ENCODE results near the gene MAJIN. TPM values are rescaled to one million over a fixed set of nuclear protein-coding genes. Genes with fewer than 3 reads are reported as not detected.
"Not testable (repeated sequence)": the region's sequence is repeated elsewhere in the genome, so short reads cannot be mapped to it uniquely, and the experiment has no call there.

MAJIN gene
- total and polyA plus RNA-seq, 7 donors = 0.25 TPM; not detected in 6

DNA sequence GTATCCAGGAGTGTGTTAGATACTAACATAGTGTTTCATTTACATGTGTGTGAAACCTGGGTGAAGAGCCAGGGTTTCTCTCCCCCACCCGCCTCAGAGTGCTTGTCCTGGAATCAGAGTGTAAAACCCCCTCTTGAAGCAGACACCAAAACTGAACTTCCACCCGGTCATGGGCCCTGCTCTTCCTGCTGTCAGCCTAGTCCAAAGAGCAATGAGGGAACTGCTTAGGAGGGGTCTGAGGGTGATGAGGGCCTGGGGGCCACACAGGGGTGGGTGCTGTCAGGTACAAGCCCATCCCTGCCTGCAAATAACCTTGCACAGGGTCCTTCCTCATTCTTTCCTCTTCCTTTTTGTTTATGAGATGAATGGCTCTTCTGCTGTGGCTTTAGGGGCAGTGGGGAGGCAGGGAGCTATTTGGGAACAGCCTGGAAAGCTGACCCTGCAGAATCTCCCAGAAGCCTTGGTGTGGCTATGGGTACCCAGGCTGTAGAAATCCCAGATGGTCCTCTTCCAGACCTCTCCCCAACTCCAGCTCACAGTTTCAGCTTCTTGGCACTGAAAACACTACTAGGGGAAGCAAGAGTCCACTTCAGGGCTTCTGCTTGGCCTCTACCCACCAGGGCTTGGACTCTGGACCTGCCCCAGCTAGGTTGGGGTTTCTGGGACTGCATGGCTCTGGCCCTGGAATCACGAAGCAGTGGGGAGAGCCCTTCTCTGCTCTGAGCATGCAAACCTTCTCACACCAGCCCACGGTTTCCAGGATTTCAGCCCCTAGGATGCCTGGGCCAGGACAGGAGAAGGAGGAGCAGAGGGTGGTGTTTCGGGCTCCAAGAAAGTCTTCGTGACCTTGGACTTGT lies 16.3 kb upstream of the MAJIN start:
- Histone ChIP-seq H3K9me3 (no peaks in the 10 kb centered on the region), H3K27me3 (peaks cover 0 to 7% (median 0%) of the 10 kb centered on the region in 3 donors), H3K4me3 (no peak overlapping the region), H3K27ac (no peak overlapping the region), H3K36me3 (no peaks in the 10 kb centered on the region), H3K4me1 (peaks cover 0 to 8% (median 3%) of the 10 kb centered on the region in 4 donors)
- TF ChIP-seq POLR2AphosphoS5 (IDR thresholded peaks at IDR 0.05) = no peak
- no peak for TF ChIP-seq POLR2A (IDR thresholded peaks at IDR 0.05)
- TF ChIP-seq, protein P1, sequence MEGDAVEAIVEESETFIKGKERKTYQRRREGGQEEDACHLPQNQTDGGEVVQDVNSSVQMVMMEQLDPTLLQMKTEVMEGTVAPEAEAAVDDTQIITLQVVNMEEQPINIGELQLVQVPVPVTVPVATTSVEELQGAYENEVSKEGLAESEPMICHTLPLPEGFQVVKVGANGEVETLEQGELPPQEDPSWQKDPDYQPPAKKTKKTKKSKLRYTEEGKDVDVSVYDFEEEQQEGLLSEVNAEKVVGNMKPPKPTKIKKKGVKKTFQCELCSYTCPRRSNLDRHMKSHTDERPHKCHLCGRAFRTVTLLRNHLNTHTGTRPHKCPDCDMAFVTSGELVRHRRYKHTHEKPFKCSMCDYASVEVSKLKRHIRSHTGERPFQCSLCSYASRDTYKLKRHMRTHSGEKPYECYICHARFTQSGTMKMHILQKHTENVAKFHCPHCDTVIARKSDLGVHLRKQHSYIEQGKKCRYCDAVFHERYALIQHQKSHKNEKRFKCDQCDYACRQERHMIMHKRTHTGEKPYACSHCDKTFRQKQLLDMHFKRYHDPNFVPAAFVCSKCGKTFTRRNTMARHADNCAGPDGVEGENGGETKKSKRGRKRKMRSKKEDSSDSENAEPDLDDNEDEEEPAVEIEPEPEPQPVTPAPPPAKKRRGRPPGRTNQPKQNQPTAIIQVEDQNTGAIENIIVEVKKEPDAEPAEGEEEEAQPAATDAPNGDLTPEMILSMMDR (IDR thresholded peaks at IDR 0.05) = no peak
- no peak for TF ChIP-seq EP300 (IDR thresholded peaks at IDR 0.05)
- intact Hi-C loops (cut with DNase I) = no loop called here
- no peak for DNase-seq
- WGBS, 2 donors = 76 to 82% methylated on average over 6 of the region's 6 CpGs

GRCh38 chr11:64983339-64983738 lies 11.4 kb upstream of the MAJIN start:
- DNase-seq; intact Hi-C loops (cut with DNase I); H3K27ac ChIP-seq; H3K36me3 ChIP-seq; H3K27me3 ChIP-seq; H3K4me1 ChIP-seq; H3K4me3 ChIP-seq; H3K9me3 ChIP-seq: not testable (repeated sequence)
- 88 to 91% methylated on average over 5 of the region's 5 CpGs for WGBS, 2 donors

GRCh38 chr11:64976651-64977050 lies 4.7 kb upstream of the MAJIN start:
- WGBS, 2 donors = 73 to 77% methylated on average over 2 of the region's 2 CpGs

DNA sequence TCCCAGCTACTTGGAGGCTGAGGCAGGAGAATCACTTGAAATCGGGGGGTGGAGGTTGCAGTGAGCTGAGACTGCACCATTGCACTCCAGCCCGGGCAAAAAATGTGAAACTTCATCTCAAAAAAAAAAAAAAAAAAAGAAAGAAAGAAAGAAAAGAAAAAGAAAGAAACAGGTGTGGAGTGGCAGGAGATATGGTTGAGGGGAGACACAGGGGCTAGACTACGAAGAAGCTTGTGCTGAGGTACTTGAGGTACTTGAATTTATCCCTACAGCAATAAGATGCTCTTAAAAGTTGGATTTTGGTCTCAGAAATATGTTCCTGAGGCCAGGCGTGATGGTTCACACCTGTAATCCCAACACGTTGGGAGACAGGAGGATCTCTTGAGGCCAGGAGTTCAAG lies 2.2 kb upstream of the MAJIN start:
- TF ChIP-seq POLR2A (IDR thresholded peaks at IDR 0.05) (no peak), POLR2AphosphoS5 (IDR thresholded peaks at IDR 0.05) (no peak)
- DNase-seq = no peak
- Histone ChIP-seq H3K27ac (no peak overlapping the region), H3K4me3 (no peak overlapping the region), H3K4me1 (peaks cover 0 to 12% (median 10%) of the 10 kb centered on the region in 4 donors), H3K27me3 (no peaks in the 10 kb centered on the region), H3K9me3 (no peaks in the 10 kb centered on the region), H3K36me3 (no peaks in the 10 kb centered on the region)
- intact Hi-C loops (cut with DNase I) = no loop called here
- 79% methylated on average over 5 of the region's 5 CpGs for WGBS, 2 donors

More at GRCh38 chr11:64976651-64977050, 4.7 kb upstream of the MAJIN start:
- intact Hi-C loops (cut with DNase I) = no loop called here
- Histone ChIP-seq H3K27ac (no peak overlapping the region), H3K9me3 (no peaks in the 10 kb centered on the region), H3K4me3 (no peak overlapping the region), H3K36me3 (no peaks in the 10 kb centered on the region), H3K4me1 (peaks cover 0 to 8% (median 8%) of the 10 kb centered on the region in 4 donors), H3K27me3 (no peaks in the 10 kb centered on the region)
- DNase-seq = no peak
- no peak for TF ChIP-seq EP300 (IDR thresholded peaks at IDR 0.05)
- TF ChIP-seq, protein P1 (IDR thresholded peaks at IDR 0.05) = no peak
- TF ChIP-seq POLR2AphosphoS5 (IDR thresholded peaks at IDR 0.05) = no peak
- TF ChIP-seq POLR2A (IDR thresholded peaks at IDR 0.05) = no peak

GRCh38 chr11:64970731-64971151 lies 1.2 kb downstream of the MAJIN start:
- Histone ChIP-seq H3K27me3 (no peaks in the 10 kb centered on the region), H3K9me3 (no peaks in the 10 kb centered on the region), H3K4me1 (peaks cover 0 to 12% (median 10%) of the 10 kb centered on the region in 4 donors), H3K27ac (no peak overlapping the region), H3K4me3 (no peak overlapping the region), H3K36me3 (no peaks in the 10 kb centered on the region)
- no peak for DNase-seq
- WGBS, 2 donors = 19 to 62% methylated on average over 8 of the region's 8 CpGs
- no peak for TF ChIP-seq EP300 (IDR thresholded peaks at IDR 0.05)
- TF ChIP-seq, protein P1 (IDR thresholded peaks at IDR 0.05) = no peak
- intact Hi-C loops (cut with DNase I) = no loop called here
